IPS DF 4.7 (cell line): ENCODE results near the gene TIPRL.

Experiments
- DNase-seq: peaks from one replicate; pipeline ENCODE4 v3.0.0-alpha.2; 2013; ENCODE audit warnings: low spot score; ENCODE audit errors: extremely low read depth

Gene TIPRL

GRCh38 chr1:168213349-168213748, 34.6 kb downstream of the TIPRL start:
- DNase-seq: no peak

- DNase-seq: no peak
These were observed 37.4 kb downstream of the TIPRL start for GRCh38 chr1:168216171-168216570.

- no peak for DNase-seq
These were observed 38.9 kb downstream of the TIPRL start for GRCh38 chr1:168217664-168218063.

GRCh38 chr1:168218658-168219057, 39.9 kb downstream of the TIPRL start:
- DNase-seq: no peak

GRCh38 chr1:168220470-168220871, 41.7 kb downstream of the TIPRL start:
- no peak for DNase-seq

GRCh38 chr1:168221275-168221674, 42.5 kb downstream of the TIPRL start:
- DNase-seq: no peak

GRCh38 chr1:168223261-168223660, 44.5 kb downstream of the TIPRL start:
- DNase-seq: no peak

GRCh38 chr1:168223681-168224540, 45.1 kb downstream of the TIPRL start:
- no peak for DNase-seq

- no peak for DNase-seq
These were observed 46.2 kb downstream of the TIPRL start for GRCh38 chr1:168224991-168225390.

- DNase-seq: no peak
These were observed 46.9 kb downstream of the TIPRL start, which contains the start of gene SFT2D2 for GRCh38 chr1:168225476-168226190. Gene SFT2D2, plus strand, starts transcription at chr1:168226004. Its CDS starts 76 bp downstream, at chr1:168226080.

GRCh38 chr1:168227620-168228019, 48.9 kb downstream of the TIPRL start:
- DNase-seq: no peak

- no peak for DNase-seq
These were observed 51.1 kb downstream of the TIPRL start for GRCh38 chr1:168229893-168230292.

- no peak for DNase-seq
These were observed 51.9 kb downstream of the TIPRL start for GRCh38 chr1:168230709-168231108.

- no peak for DNase-seq
These were observed 56.2 kb downstream of the TIPRL start for GRCh38 chr1:168234846-168235547.

- DNase-seq: no peak
These were observed 56.8 kb downstream of the TIPRL start for GRCh38 chr1:168235548-168235885.

GRCh38 chr1:168235937-168236336, 57.2 kb downstream of the TIPRL start:
- DNase-seq: no peak

- DNase-seq: no peak
These were observed 58.3 kb downstream of the TIPRL start for GRCh38 chr1:168236836-168237611.

GRCh38 chr1:168243198-168243597, 64.4 kb downstream of the TIPRL start:
- DNase-seq: no peak

GRCh38 chr1:168243636-168244212, 65.0 kb downstream of the TIPRL start:
- no peak for DNase-seq

GRCh38 chr1:168245042-168245441, 66.3 kb downstream of the TIPRL start:
- DNase-seq: no peak

GRCh38 chr1:168246506-168246905, 67.7 kb downstream of the TIPRL start:
- no peak for DNase-seq
